ENCODE data around the gene TRIM9.

The TRIM9 gene

GRCh38 chr14:51094901-51095853 lies at the start of gene TRIM9:
Gene TRIM9, minus strand, starts transcription at chr14:51095105. Its CDS starts 166 bp downstream, at chr14:51094939.
- DNase-seq, result peak; percentile 98

- DNase-seq, result no peak
Observed at GRCh38 chr14:51140856-51141255, 46.0 kb upstream of the TRIM9 start.

GRCh38 chr14:51140338-51140737 lies 45.4 kb upstream of the TRIM9 start:
- DNase-seq, result no peak

GRCh38 chr14:51139121-51139681 lies 44.3 kb upstream of the TRIM9 start:
- no peak for DNase-seq

GRCh38 chr14:51138404-51139103 lies 43.6 kb upstream of the TRIM9 start:
- DNase-seq, result no peak

- DNase-seq, result no peak
Observed at GRCh38 chr14:51131516-51131915, 36.6 kb upstream of the TRIM9 start.

GRCh38 chr14:51129130-51129529 lies 34.2 kb upstream of the TRIM9 start:
- no peak for DNase-seq

GRCh38 chr14:51124029-51124428 lies 29.1 kb upstream of the TRIM9 start:
- no peak for DNase-seq

GRCh38 chr14:51121096-51121495 lies 26.2 kb upstream of the TRIM9 start:
- no peak for DNase-seq

- no peak for DNase-seq
Observed at GRCh38 chr14:51119411-51120051, 24.6 kb upstream of the TRIM9 start.

- DNase-seq, result no peak
Observed at GRCh38 chr14:51118993-51119392, 24.1 kb upstream of the TRIM9 start.

GRCh38 chr14:51117593-51117992 lies 22.7 kb upstream of the TRIM9 start:
- DNase-seq, result no peak

- DNase-seq, result no peak
Observed at GRCh38 chr14:51116682-51117081, 21.8 kb upstream of the TRIM9 start.

- no peak for DNase-seq
Observed at GRCh38 chr14:51109651-51110050, 14.7 kb upstream of the TRIM9 start.

- DNase-seq, result no peak
Observed at GRCh38 chr14:51107801-51108200, 12.9 kb upstream of the TRIM9 start.

- no peak for DNase-seq
Observed at GRCh38 chr14:51104467-51104866, 9.6 kb upstream of the TRIM9 start.

- DNase-seq, result no peak
Observed at GRCh38 chr14:51097287-51097686, 2.4 kb upstream of the TRIM9 start.

- no peak for DNase-seq
Observed at GRCh38 chr14:51096870-51097269, 2.0 kb upstream of the TRIM9 start.

- DNase-seq, result no peak
Observed at GRCh38 chr14:51095854-51096823, 1.2 kb upstream of the TRIM9 start.

- no peak for DNase-seq
Observed at GRCh38 chr14:51094282-51094821, 553 bp downstream of the TRIM9 start.

All from GDM1 (cell line).